ENCODE results near the gene PLA1A. TPM values are rescaled to one million over a fixed set of nuclear protein-coding genes. Genes with fewer than 3 reads are reported as not detected.
"Not testable (repeated sequence)": the region's sequence is repeated elsewhere in the genome, so short reads cannot be mapped to it uniquely, and the experiment has no call there.

Gene PLA1A
- total RNA-seq, 1 donor from 2014 or later, result not detected

- no peak overlapping the region for H3K27ac Mint-ChIP-seq
- no peaks in the 10 kb centered on the region for H3K4me1 Mint-ChIP-seq
- H3K27me3 Mint-ChIP-seq (ENCODE audit: low read depth), result peaks cover 1% of the 10 kb centered on the region
- H3K36me3 Mint-ChIP-seq, result no peaks in the 10 kb centered on the region
- no peak for DNase-seq (ENCODE audit: low spot score in 2 of 2, unreplicated experiment in 2 of 2)
- H3K9me3 Mint-ChIP-seq, result no peaks in the 10 kb centered on the region
- H3K4me3 Mint-ChIP-seq, result no peak overlapping the region
- TF ChIP-seq, protein P1, sequence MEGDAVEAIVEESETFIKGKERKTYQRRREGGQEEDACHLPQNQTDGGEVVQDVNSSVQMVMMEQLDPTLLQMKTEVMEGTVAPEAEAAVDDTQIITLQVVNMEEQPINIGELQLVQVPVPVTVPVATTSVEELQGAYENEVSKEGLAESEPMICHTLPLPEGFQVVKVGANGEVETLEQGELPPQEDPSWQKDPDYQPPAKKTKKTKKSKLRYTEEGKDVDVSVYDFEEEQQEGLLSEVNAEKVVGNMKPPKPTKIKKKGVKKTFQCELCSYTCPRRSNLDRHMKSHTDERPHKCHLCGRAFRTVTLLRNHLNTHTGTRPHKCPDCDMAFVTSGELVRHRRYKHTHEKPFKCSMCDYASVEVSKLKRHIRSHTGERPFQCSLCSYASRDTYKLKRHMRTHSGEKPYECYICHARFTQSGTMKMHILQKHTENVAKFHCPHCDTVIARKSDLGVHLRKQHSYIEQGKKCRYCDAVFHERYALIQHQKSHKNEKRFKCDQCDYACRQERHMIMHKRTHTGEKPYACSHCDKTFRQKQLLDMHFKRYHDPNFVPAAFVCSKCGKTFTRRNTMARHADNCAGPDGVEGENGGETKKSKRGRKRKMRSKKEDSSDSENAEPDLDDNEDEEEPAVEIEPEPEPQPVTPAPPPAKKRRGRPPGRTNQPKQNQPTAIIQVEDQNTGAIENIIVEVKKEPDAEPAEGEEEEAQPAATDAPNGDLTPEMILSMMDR (IDR thresholded peaks at IDR 0.05; ENCODE audit: unreplicated experiment), result no peak
These were observed 38.9 kb upstream of the PLA1A start for GRCh38 chr3:119558626-119559317.

DNA sequence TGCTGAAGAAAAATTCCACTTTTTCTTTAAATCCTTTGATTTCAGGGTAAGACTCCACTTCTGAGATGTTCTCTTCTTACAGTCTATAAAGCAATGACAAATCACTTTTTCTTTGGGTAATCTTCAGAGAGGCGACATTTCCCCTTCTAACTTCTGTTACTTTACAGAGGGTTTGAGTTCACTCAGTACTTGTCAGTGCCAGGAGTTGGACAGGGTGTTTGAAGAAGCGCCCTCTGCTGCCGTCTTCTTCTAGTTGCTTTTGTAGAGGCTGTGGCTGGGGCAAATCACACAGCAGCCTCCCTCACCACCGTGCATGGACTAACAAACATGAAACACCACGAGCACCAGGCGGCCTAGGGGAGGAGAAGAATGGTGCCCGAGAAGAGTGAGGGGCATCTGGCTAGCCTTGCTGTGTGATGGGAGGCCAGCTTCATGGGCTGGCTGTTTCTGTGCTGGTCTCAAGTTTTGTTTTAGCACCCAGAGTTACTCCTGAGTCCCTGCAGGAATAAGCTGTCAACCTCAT lies 38.2 kb upstream of the PLA1A start, which contains the start of gene CD80:
Gene CD80 (minus strand): TSS at position 174 of the 523 bp plus-strand sequence. CDS start 1,886 bp downstream, outside the sequence.
- Mint-ChIP-seq H3K36me3 (no peaks in the 10 kb centered on the region), H3K4me1 (no peaks in the 10 kb centered on the region), H3K4me3 (no peak within 1 kb of the TSS), H3K27ac (no peak within 1 kb of the TSS), H3K27me3 (ENCODE audit: low read depth) (peaks cover 1% of the 10 kb centered on the region), H3K9me3 (no peaks in the 10 kb centered on the region)
- DNase-seq (ENCODE audit: low spot score in 2 of 2, unreplicated experiment in 2 of 2), result no peak
- TF ChIP-seq, protein P1 (IDR thresholded peaks at IDR 0.05; ENCODE audit: unreplicated experiment), result no peak

DNA sequence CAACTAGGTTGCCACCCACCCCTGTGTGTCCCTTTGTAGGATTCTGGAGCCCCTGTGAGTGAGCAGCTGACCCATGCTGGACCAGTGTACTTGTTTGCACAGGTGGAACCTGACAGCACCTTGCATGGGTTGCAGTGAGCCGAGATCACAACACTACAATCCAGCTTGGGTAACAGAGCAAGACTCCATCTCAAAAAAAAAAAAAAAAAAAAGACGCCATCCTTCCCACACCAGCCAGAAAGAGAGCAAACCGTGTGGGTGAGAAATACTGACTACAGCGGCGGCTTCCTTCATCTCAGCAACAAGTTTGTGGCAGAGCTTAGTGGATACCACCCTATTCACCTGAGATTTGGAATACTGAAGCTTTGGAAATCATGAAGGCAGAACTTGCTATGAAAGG lies 37.5 kb upstream of the PLA1A start:
- no peak for DNase-seq (ENCODE audit: low spot score in 2 of 2, unreplicated experiment in 2 of 2)
- H3K27ac Mint-ChIP-seq, result no peak overlapping the region
- H3K4me1 Mint-ChIP-seq, result no peaks in the 10 kb centered on the region
- TF ChIP-seq, protein P1 (IDR thresholded peaks at IDR 0.05; ENCODE audit: unreplicated experiment), result no peak
- H3K36me3 Mint-ChIP-seq, result no peaks in the 10 kb centered on the region
- H3K4me3 Mint-ChIP-seq, result no peak overlapping the region
- peaks cover 1% of the 10 kb centered on the region for H3K27me3 Mint-ChIP-seq (ENCODE audit: low read depth)
- H3K9me3 Mint-ChIP-seq, result no peaks in the 10 kb centered on the region

DNA sequence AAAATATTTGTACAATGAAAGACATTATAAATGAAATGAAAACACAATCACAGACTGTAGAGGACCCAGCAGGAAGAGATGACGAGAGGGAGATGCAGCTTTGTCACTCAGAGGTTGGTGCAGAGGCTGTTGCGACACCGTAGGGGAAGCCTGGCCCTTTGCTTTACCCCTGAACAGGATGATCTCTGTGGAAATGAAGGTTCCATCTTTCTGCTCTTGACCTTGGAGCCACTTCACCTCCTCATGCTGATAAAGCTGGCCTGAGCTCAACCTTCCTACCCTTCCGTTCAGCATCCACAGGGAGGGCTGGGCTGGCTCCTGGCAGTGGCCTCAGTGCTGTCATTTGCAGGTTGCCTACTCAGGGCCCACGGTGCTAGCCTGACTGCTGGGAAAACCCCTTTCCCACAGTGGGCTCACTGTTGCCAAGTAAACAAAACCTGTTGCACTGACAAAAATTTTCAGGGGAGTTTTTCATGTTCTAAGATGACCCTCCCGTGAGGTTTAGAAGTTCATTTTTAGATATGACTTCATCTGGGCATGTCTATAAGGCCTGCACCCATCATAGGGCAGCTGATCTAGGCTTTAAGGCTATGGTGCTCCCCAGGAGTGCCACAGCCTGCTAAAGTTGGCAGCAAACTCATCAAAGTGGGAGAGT lies 35.3 kb upstream of the PLA1A start:
- Mint-ChIP-seq H3K4me3 (no peak overlapping the region), H3K27me3 (ENCODE audit: low read depth) (peaks cover 7% of the 10 kb centered on the region)
- TF ChIP-seq, protein P1 (IDR thresholded peaks at IDR 0.05; ENCODE audit: unreplicated experiment), result no peak

GRCh38 chr3:119563334-119563733 lies 34.4 kb upstream of the PLA1A start:
- H3K27me3 Mint-ChIP-seq (ENCODE audit: low read depth); DNase-seq (ENCODE audit: low spot score in 2 of 2, unreplicated experiment in 2 of 2); H3K36me3 Mint-ChIP-seq; H3K9me3 Mint-ChIP-seq; H3K4me3 Mint-ChIP-seq; H3K27ac Mint-ChIP-seq; H3K4me1 Mint-ChIP-seq: not testable (repeated sequence)

More for the DNA sequence above, 35.3 kb upstream of the PLA1A start:
- DNase-seq (ENCODE audit: low spot score in 2 of 2, unreplicated experiment in 2 of 2), result no peak
- no peak overlapping the region for H3K27ac Mint-ChIP-seq
- no peaks in the 10 kb centered on the region for H3K4me1 Mint-ChIP-seq
- no peaks in the 10 kb centered on the region for H3K9me3 Mint-ChIP-seq
- H3K36me3 Mint-ChIP-seq, result no peaks in the 10 kb centered on the region

GRCh38 chr3:119569156-119569555 lies 28.5 kb upstream of the PLA1A start:
- no peak overlapping the region for H3K27ac Mint-ChIP-seq
- H3K36me3 Mint-ChIP-seq, result no peaks in the 10 kb centered on the region
- TF ChIP-seq, protein P1 (IDR thresholded peaks at IDR 0.05; ENCODE audit: unreplicated experiment), result no peak
- H3K4me3 Mint-ChIP-seq, result no peak overlapping the region
- peaks cover 7% of the 10 kb centered on the region for H3K27me3 Mint-ChIP-seq (ENCODE audit: low read depth)
- H3K4me1 Mint-ChIP-seq, result no peaks in the 10 kb centered on the region
- DNase-seq (ENCODE audit: low spot score in 2 of 2, unreplicated experiment in 2 of 2), result no peak
- H3K9me3 Mint-ChIP-seq, result no peaks in the 10 kb centered on the region

Data from mesothelial cell of epicardium (in vitro differentiated cells).